NCI-H2227 (cell line): ENCODE measurements around the gene NEK10.

Source experiments
- DNase-seq: peaks from one replicate; lab custom pipeline; 2025; ENCODE audit not compliant: unreplicated experiment; lab: John Stamatoyannopoulos, UW

Gene NEK10

GRCh38 chr3:27114129-27114528, 255.1 kb downstream of the NEK10 start:
- no peak for DNase-seq

DNA sequence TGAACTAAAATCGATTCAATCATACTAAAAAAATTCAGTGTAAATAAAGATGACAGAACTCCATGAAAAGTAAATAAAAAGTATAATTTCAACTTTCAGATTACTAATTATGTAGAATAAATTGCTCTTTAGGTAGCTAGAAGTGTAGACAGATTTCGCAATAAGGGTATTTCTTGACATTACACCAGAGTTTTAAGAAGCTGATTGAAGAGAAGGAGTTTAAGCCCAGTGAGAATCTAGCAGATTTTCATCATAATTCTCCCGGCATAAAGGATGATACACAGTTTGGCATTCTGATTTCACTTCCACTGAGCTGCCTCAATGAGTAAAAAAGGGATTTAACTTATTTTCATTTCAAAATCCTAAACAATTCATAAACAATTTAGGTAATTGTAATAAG, 259.2 kb downstream of the NEK10 start:
- DNase-seq = no peak

- no peak for DNase-seq
These were observed 260.9 kb downstream of the NEK10 start for GRCh38 chr3:27108322-27108721.

- DNase-seq = no peak
These were observed 263.3 kb downstream of the NEK10 start for GRCh38 chr3:27105904-27106303.

GRCh38 chr3:27097182-27097581, 272.0 kb downstream of the NEK10 start:
- no peak for DNase-seq

GRCh38 chr3:27095553-27096222, 273.5 kb downstream of the NEK10 start:
- no peak for DNase-seq

DNA sequence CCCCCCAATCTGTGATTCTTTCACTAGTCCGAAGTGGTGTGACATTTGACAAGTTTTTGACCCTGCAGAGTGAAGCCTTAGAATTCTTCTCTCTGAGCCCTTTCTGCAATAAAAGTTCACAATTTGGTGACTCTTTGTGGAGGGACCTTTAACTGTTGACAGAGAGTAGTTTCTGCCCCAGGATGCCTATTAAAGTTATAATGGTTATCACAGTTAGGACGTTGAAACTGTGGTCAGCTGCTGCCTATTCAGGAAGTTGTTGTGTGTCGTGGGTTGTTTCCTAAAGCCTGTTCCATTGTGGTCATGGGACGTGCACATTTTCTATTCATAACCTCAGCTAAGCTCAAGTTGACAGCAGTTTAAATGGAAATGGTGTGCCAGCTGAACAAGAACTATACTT, 274.5 kb downstream of the NEK10 start:
- DNase-seq = no peak

GRCh38 chr3:27093771-27094170, 275.4 kb downstream of the NEK10 start:
- DNase-seq = no peak

- no peak for DNase-seq
These were observed 278.7 kb downstream of the NEK10 start for GRCh38 chr3:27090275-27091041.

DNA sequence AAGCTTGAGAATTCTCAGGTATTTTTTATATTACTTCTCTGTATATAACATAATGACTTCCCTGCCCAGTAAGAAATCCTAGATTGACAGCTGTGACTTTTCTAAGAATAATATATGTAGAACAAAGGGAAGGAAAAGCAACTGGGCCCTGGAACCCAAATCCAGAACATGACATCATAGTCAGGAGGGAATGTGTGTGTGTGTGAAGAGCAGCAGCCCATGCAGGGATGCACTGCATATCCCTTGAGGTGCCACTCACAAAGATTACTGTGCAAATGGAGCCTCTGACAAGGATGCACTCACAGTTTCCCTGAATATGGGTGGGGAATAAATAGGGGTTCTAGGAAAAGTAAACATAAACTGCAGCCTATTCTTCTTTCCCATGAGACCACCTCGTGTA, 279.5 kb downstream of the NEK10 start:
- DNase-seq = no peak

GRCh38 chr3:27089068-27089467, 280.1 kb downstream of the NEK10 start:
- DNase-seq = no peak

GRCh38 chr3:27085829-27086730, 283.1 kb downstream of the NEK10 start:
- DNase-seq = no peak

- DNase-seq = no peak
These were observed 287.1 kb downstream of the NEK10 start for GRCh38 chr3:27081992-27082607.

DNA sequence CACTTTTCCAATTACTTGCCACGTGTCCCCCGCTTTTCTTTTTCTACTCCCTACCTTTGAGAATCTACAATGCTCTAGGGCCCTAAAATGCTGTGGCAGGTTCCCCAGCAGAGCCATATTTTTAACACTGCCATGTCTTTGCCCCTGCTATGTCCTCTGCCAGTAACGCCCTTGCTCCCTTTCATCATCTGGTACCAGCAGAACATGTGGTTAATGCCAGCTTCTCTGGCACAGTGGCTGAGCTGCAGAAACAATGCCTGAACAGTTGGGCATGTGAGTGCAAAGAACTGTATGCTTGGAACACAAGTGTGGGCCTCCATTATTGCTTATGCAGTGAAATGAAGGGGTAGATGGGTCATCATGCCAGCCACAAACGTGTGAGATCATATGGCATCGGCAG, 287.6 kb downstream of the NEK10 start:
- no peak for DNase-seq

GRCh38 chr3:27080258-27080525, 289.0 kb downstream of the NEK10 start:
- DNase-seq = no peak

- DNase-seq = no peak
These were observed 289.5 kb downstream of the NEK10 start for GRCh38 chr3:27079427-27080257.

- DNase-seq = no peak
These were observed 290.8 kb downstream of the NEK10 start for GRCh38 chr3:27078246-27078913.

GRCh38 chr3:27076815-27077630, 292.2 kb downstream of the NEK10 start:
- DNase-seq = no peak

- DNase-seq = no peak
These were observed 294.3 kb downstream of the NEK10 start for GRCh38 chr3:27074914-27075313.
